ENCODE data around the gene SNX11.

SNX11 gene

GRCh38 chr17:48134912-48135480 lies 27.4 kb downstream of the SNX11 start:
- no peak for DNase-seq

GRCh38 chr17:48137656-48138055 lies 30.1 kb downstream of the SNX11 start:
- no peak for DNase-seq

GRCh38 chr17:48139944-48140343 lies 32.4 kb downstream of the SNX11 start:
- no peak for DNase-seq

- no peak for DNase-seq
Measured at GRCh38 chr17:48143629-48144028, 36.1 kb downstream of the SNX11 start.

- DNase-seq = no peak
Measured at GRCh38 chr17:48144231-48144630, 36.7 kb downstream of the SNX11 start.

GRCh38 chr17:48144976-48145798 lies 37.6 kb downstream of the SNX11 start:
- DNase-seq = no peak

GRCh38 chr17:48148029-48148770 lies 40.6 kb downstream of the SNX11 start:
- no peak for DNase-seq

GRCh38 chr17:48148854-48149786 lies 41.6 kb downstream of the SNX11 start:
- no peak for DNase-seq

- DNase-seq = no peak
Measured at GRCh38 chr17:48149787-48150463, 42.4 kb downstream of the SNX11 start.

- DNase-seq = no peak
Measured at GRCh38 chr17:48150597-48151001, 43.0 kb downstream of the SNX11 start.

GRCh38 chr17:48151220-48151619 lies 43.7 kb downstream of the SNX11 start:
- DNase-seq = no peak

GRCh38 chr17:48152289-48152688 lies 44.7 kb downstream of the SNX11 start:
- no peak for DNase-seq

GRCh38 chr17:48153691-48154358 lies 46.3 kb downstream of the SNX11 start:
- no peak for DNase-seq

- no peak for DNase-seq
Measured at GRCh38 chr17:48155889-48156611, 48.5 kb downstream of the SNX11 start.

- no peak for DNase-seq
Measured at GRCh38 chr17:48159232-48159631, 51.7 kb downstream of the SNX11 start.

- no peak for DNase-seq
Measured at GRCh38 chr17:48160177-48161081, 52.9 kb downstream of the SNX11 start.

- no peak for DNase-seq
Measured at GRCh38 chr17:48161127-48161905, 53.8 kb downstream of the SNX11 start.

- no peak for DNase-seq
Measured at GRCh38 chr17:48162306-48162934, 54.9 kb downstream of the SNX11 start.
